H1 (cell line): ENCODE data around the gene KIAA0513. TPM values are rescaled to one million over a fixed set of nuclear protein-coding genes. Genes with fewer than 3 reads are reported as not detected.

ENCODE experiments used
- BACH1 ChIP-seq: IDR thresholded peaks from 2 replicates; pipeline ENCODE4 v1.6.1; 2012; ENCODE audit warnings: low read length, improper control_type of control experiment
- CHD1 ChIP-seq: IDR thresholded peaks from 2 replicates; pipeline ENCODE4 v1.6.1; 2012; ENCODE audit warnings: low read depth, low read length, improper control_type of control experiment
- FOSL1 ChIP-seq: IDR thresholded peaks from 2 replicates; pipeline ENCODE4 v1.6.1; 2011; ENCODE audit warnings: mild to moderate bottlenecking, low read depth, low read length, moderate library complexity; ENCODE audit not compliant: insufficient read depth
- GTF2F1 ChIP-seq: IDR thresholded peaks from 2 replicates; pipeline ENCODE4 v1.6.1; 2012; ENCODE audit warnings: low read depth, low read length, improper control_type of control experiment, borderline replicate concordance
- JUN ChIP-seq: IDR thresholded peaks from 2 replicates; pipeline ENCODE4 v1.6.1; 2011; ENCODE audit warnings: low read depth, mild to moderate bottlenecking, improper control_type of control experiment, low read length
- JUND ChIP-seq: IDR thresholded peaks from 2 replicates; pipeline ENCODE4 v1.6.1; 2011; ENCODE audit warnings: mild to moderate bottlenecking, improper control_type of control experiment, low read length
- KDM4A ChIP-seq: IDR thresholded peaks from one replicate; pipeline ENCODE4 v1.7.1; 2012; ENCODE audit warnings: low read depth, mild to moderate bottlenecking, moderate library complexity, low read length, inconsistent platforms; ENCODE audit not compliant: severe bottlenecking
- PHF8 ChIP-seq: fragments of 200-600 bp; sonication (generic); conservative IDR thresholded peaks from 2 replicates; pipeline ENCODE4 v1.7.1; 2012; ENCODE audit warnings: low read depth, mild to moderate bottlenecking, inconsistent platforms, low read length, moderate library complexity
- POU5F1 ChIP-seq: IDR thresholded peaks from 2 replicates; pipeline ENCODE4 v1.6.1; 2011; ENCODE audit warnings: low read depth, mild to moderate bottlenecking, low read length, moderate library complexity
- RBBP5 ChIP-seq: IDR thresholded peaks from 2 replicates; pipeline ENCODE4 v1.7.1; 2012; ENCODE audit warnings: low read depth, mild to moderate bottlenecking, inconsistent platforms, low read length, moderate library complexity, borderline replicate concordance
- TAF7 ChIP-seq: optimal IDR thresholded peaks from 2 replicates; pipeline ENCODE3; 2011; ENCODE audit warnings: low read depth, mild to moderate bottlenecking, inconsistent platforms, low read length, moderate library complexity, borderline replicate concordance
- TCF12 ChIP-seq: IDR thresholded peaks from 2 replicates; pipeline ENCODE4 v1.6.1; 2011; ENCODE audit warnings: low read depth, mild to moderate bottlenecking, low read length
- polyA plus RNA-seq, 7 experiments: library from polyadenylated mRNA; depleted of rRNA in 3 of 7; stranded (reverse) in 5 of 7; unstranded in 2 of 7; fragments of >200 nt in 5 of 7; fragments of 200-250 nt in 2 of 7; gene quantifications; 1 replicate in 5 of 7; 2 replicates in 1 of 7; 4 replicates in 1 of 7; pipeline versions ENCODE4 v1.2.1 to v1.2.3, GENCODE V29; 2011 to 2013; ENCODE audit warnings: missing spikeins in 2 of 7, mixed read lengths in 2 of 7
- total RNA-seq: library from RNA; stranded (reverse); fragmentation: NEBNext Ultra II Directional; extraction: Animal tissue kit (Norgen Biotek cat#: 25700); gene quantifications from 2 replicates; pipeline ENCODE4 v1.2.1, GENCODE V29; 2021
- TF ChIP-seq, protein P1 (sequence below): fragments of 300-600 bp; sonication (generic); IDR thresholded peaks from 2 replicates; pipeline ENCODE4 v1.7.1; 2012; ENCODE audit warnings: low read length, moderate library complexity, mild to moderate bottlenecking, inconsistent platforms; ENCODE audit not compliant: insufficient replicate concordance

KIAA0513 gene
- total and polyA plus RNA-seq, 2 of the 8 experiments (the other 6 are each of a cell fraction or from before 2014, with no cell fraction given), result 2.1 to 6.1 TPM

DNA sequence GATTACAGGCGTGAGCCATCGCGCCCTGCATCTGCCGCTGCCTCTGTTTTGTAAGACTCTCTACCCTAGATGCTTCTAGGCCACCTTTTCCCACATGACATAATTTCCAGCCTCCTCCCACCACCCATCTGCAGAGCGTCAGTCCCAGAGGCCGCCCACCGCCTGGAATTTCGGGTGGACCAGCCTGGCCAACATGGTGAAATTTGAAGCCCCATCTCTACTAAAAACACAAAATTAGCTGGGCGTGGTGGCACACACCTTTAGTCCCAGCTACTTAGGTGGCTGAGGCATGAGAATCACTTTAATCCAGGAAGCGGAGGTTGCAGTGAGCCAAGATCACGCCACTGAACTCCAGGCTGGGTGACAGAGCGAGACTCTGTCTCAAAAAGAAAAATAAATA, 89.8 kb downstream of the KIAA0513 start (continued):
- TF ChIP-seq, protein P1, sequence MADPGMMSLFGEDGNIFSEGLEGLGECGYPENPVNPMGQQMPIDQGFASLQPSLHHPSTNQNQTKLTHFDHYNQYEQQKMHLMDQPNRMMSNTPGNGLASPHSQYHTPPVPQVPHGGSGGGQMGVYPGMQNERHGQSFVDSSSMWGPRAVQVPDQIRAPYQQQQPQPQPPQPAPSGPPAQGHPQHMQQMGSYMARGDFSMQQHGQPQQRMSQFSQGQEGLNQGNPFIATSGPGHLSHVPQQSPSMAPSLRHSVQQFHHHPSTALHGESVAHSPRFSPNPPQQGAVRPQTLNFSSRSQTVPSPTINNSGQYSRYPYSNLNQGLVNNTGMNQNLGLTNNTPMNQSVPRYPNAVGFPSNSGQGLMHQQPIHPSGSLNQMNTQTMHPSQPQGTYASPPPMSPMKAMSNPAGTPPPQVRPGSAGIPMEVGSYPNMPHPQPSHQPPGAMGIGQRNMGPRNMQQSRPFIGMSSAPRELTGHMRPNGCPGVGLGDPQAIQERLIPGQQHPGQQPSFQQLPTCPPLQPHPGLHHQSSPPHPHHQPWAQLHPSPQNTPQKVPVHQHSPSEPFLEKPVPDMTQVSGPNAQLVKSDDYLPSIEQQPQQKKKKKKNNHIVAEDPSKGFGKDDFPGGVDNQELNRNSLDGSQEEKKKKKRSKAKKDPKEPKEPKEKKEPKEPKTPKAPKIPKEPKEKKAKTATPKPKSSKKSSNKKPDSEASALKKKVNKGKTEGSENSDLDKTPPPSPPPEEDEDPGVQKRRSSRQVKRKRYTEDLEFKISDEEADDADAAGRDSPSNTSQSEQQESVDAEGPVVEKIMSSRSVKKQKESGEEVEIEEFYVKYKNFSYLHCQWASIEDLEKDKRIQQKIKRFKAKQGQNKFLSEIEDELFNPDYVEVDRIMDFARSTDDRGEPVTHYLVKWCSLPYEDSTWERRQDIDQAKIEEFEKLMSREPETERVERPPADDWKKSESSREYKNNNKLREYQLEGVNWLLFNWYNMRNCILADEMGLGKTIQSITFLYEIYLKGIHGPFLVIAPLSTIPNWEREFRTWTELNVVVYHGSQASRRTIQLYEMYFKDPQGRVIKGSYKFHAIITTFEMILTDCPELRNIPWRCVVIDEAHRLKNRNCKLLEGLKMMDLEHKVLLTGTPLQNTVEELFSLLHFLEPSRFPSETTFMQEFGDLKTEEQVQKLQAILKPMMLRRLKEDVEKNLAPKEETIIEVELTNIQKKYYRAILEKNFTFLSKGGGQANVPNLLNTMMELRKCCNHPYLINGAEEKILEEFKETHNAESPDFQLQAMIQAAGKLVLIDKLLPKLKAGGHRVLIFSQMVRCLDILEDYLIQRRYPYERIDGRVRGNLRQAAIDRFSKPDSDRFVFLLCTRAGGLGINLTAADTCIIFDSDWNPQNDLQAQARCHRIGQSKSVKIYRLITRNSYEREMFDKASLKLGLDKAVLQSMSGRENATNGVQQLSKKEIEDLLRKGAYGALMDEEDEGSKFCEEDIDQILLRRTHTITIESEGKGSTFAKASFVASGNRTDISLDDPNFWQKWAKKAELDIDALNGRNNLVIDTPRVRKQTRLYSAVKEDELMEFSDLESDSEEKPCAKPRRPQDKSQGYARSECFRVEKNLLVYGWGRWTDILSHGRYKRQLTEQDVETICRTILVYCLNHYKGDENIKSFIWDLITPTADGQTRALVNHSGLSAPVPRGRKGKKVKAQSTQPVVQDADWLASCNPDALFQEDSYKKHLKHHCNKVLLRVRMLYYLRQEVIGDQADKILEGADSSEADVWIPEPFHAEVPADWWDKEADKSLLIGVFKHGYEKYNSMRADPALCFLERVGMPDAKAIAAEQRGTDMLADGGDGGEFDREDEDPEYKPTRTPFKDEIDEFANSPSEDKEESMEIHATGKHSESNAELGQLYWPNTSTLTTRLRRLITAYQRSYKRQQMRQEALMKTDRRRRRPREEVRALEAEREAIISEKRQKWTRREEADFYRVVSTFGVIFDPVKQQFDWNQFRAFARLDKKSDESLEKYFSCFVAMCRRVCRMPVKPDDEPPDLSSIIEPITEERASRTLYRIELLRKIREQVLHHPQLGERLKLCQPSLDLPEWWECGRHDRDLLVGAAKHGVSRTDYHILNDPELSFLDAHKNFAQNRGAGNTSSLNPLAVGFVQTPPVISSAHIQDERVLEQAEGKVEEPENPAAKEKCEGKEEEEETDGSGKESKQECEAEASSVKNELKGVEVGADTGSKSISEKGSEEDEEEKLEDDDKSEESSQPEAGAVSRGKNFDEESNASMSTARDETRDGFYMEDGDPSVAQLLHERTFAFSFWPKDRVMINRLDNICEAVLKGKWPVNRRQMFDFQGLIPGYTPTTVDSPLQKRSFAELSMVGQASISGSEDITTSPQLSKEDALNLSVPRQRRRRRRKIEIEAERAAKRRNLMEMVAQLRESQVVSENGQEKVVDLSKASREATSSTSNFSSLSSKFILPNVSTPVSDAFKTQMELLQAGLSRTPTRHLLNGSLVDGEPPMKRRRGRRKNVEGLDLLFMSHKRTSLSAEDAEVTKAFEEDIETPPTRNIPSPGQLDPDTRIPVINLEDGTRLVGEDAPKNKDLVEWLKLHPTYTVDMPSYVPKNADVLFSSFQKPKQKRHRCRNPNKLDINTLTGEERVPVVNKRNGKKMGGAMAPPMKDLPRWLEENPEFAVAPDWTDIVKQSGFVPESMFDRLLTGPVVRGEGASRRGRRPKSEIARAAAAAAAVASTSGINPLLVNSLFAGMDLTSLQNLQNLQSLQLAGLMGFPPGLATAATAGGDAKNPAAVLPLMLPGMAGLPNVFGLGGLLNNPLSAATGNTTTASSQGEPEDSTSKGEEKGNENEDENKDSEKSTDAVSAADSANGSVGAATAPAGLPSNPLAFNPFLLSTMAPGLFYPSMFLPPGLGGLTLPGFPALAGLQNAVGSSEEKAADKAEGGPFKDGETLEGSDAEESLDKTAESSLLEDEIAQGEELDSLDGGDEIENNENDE, result no peak
- TF ChIP-seq POU5F1 (no peak), BACH1 (no peak), JUND (no peak), FOSL1 (no peak), CHD1 (no peak), GTF2F1 (no peak), TAF7 (no peak), JUN (no peak), KDM4A (no peak), RBBP5 (no peak), PHF8 (no peak), TCF12 (no peak)
